Measurements from ENCODE around the gene ACTL10.

Gene ACTL10

DNA sequence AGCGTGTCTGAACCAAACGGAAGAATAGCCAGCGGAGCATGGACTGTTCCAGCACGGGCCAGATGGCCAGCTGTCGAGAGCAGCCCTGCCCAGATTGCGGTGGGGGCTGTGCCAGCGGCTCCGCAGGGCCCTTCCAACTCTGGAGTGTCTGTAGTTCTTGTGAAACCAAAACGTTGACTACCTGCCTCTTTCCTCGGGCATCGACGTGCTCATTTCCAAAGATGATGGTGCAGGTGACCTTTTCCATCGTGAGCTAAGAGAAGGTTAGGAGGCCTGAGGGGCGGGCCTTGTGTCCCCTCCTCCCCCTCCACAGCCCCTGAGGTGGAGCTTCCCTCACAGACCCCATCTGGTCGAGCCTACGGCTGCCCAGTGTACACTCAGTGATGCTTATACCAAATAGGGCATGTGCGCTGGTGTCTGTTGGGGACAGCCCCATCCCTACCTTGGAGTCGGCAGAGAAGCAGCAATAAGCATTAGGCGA lies 17.5 kb upstream of the ACTL10 start:
- no peak for DNase-seq (ENCODE audit: low read depth)

DNA sequence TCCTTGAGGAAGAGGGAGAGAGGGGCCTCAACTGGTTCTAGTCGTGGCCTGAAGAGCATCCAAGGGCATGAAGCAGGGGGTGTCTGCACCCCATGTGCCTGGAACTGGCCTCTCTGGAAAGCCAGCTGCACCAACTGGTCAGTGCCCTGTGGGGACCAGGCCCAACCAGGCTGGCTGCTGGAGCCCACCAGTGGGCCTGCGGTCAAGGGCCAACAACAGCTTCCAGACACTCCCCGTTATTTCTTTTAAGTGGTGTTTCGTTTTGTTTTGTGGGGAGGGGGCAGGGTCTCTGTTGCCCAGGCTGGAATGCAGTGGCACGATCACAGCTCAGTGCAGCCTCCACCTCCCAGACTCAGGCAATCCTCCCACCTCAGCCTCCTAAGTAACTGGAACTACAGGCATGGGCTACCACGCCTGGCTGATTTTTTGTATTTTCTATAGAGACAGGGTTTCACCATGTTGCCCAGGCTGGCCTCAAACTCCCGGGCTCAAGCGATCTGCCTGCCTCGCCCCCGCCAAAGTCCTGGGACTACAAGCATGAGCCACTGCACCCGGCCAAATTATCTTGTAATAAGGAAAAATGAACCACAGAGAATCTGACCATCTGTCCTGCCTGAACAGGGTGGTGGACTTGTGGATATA lies 16.5 kb upstream of the ACTL10 start:
- DNase-seq (ENCODE audit: low read depth) = no peak

DNA sequence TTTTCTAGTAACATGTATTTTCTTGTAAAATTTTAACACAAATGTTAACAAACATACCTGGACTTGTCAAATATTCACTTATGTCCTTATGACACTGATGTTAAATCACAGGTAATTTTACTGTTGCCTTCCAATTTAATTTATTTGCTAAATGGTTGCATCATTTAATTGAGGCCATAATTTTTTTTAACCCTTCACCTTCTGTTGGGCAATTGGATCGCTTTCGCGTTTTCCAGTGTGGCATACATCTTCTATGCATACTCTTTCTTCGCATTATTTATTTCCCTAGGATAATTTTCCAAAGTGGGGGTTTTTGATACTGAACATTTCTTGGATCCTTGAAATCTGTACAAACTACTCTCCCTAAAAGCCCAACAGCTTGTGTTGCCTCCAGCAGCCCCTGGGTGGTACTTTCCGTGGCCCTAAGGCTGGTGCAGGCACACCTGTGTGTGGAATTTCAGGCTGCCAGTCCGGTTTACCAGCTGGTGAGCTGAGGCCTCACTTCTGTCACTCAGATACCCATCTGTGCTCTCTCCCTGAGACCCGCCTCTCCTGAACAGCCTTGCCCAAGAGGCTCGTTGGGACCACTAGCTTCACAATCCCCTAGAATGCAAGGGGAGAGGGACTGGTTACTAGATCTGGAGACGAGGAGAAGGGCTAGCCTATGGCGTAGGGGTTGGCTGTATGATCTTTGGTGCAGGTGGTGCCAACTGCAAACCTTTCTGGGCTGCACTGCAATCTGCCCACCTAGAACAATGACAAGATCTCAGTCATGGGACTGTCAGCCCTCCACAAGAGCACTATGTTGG lies 15.8 kb upstream of the ACTL10 start:
- no peak for DNase-seq (ENCODE audit: low read depth)

DNA sequence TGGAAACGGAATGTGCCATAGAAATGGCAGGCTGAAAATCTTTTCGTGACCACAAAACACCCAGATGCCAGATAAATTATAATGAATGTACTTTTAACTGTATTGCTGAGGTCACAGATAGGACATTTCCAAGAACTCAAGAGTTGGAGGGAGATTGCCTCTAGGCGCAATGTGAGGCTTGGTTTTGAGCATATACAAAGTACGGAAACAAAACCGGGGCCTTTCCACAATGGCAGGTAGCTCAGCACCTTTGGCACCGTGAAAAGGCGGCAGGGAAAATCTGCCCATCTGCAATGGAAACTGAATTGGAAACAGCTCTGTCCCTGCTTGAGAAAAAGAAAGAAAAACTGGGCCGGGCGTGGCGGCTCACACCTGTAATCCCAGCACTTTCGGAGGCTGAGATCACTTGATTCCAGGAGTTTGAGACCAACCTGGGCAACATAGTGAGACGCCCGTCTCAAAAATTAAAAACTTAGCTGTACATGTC lies 15.1 kb upstream of the ACTL10 start:
- DNase-seq (ENCODE audit: low read depth) = no peak

DNA sequence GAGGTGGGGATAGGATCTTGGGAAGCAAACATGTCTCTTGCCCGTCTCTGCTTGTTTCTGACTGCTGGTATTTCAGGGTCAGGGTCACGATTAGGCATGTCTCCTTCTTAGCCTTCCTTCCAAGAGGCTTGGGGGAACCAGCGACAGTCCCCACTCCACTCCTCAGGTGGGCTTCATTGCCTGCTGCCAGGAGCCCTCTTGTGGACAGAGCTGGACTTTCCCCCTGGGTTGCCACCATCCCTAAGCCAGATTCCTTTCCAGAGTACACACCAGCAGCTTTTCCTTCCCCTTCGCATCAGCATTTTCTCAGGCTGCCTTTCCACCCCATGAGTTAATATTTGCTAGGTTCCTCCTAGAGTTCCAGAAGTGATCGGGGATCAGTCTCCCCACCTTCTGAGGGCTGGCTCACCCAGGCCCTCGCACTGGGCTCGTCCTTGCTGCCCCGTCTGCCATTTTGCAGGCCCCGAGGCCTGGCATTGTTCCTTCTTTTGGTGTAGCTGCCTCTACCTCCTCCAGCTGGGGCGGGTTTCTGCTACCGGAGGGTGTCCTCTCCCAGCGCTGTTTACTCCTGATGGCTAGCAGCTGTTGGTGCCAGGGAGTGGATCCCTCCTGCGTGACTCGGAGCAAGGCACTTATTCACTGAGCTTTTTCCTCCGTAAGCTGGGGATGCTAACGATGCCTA lies 13.4 kb upstream of the ACTL10 start:
- DNase-seq (ENCODE audit: low read depth) = no peak

DNA sequence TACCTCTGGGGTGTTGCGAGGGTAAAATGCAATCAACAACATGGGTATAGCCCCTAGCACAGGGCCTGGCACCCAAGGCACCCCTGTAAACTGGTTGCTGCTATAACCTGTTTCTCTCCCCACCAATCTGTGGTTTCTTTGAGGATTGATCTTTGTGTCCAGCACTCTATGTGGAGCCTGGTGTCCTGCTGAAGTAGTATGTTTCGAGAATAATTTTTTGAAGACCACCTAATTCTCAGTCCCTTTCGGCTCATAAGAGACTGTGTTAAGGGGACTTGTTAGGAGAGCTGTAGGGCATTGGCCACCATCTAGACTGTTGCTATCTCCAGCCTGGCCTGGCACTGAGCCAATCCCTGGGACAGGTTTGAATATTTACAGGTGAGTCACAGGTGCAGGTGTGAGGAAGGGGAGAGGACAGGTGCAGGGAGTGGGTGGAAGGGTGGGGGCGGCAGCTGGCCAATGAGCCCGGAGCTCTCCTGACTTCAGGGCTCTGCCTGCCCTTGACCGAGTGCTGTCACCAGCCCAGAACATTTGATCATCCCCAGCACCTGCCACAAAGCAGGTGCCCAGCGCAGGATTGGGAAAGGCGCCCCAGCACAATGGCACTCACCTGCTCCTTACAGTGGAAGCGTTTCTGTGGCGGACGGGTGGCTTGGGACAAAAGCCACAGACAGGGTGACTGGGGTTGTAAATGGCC lies 12.7 kb upstream of the ACTL10 start:
- no peak for DNase-seq (ENCODE audit: low read depth)

DNA sequence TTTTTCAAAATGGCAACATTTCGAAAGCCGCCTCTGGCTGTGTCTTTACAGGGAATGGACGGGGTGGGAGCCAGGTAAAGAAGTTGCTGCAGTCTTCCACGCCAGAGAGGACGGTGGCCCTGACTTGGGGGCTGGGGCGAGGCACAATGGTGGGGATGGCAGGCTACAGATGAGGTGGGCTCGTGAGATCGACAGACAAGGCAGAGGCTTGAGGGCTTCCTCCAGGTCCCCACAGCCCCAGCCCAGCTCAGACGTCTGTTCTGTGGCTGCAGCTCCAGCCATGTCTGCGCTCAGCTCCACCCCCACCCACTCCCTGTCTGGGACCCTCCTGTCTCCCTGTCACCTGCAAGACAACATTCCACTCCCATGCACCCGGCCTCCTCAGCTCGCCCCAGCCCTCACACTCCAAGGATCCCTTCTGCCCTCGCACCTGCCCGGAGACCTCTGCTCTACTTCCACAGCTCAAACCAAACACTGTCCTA lies 12.0 kb upstream of the ACTL10 start:
- DNase-seq (ENCODE audit: low read depth) = no peak

DNA sequence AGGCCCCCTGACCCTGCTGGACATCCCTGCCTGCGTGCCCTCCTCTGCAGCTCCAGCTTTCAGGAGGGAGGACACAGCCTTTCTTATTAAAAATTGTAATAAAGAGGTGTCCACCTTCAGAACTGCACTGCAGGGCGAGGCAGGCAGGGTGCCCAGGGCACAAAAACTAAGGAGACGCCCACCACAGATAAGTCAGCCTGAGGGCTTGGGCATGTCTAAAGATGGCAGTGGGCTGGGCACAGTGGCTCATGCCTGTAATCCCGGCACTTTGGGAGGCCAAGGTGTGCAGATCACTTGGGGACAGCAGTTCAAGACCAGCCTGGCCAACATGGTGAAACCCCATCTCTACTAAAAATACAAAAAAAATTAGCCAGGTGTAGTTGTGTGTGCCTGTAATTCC lies 11.6 kb upstream of the ACTL10 start:
- no peak for DNase-seq (ENCODE audit: low read depth)

DNA sequence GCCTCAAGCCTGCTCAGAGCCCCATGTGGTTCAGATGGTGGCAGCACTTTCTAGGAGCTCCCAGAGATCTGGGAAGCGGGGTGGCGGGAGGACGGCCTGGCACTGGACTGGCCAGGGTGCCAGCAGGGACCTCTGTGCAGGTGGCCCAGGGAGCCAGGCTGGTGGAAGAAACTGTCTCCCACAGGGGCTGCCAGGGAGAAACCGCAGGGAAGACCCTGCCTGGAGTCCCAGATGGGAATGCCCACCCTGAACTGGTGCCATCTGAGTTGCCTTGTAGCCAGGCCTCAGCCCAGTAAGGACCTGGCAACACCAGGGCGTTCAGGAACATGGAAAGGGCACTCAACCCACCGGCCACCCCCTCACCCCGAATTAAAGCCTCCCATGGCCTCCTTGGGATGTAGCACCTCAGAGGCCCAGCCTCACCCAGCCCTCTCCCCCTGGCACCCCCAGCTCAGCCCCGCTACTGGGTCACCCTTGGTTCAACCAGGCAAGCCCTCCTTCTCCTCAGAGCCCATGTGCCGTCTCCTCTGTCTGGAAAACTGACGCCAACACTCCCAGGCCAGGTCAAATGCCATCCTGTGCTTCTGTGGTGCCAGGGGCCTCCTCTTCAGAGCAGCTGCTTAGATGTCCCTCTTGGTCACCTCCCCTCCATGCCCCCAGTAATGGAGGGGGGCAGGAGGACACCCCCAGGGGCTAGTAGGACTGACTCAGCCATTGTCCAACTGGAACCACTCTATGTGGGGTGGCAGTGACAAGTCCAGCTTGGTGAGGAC lies 10.5 kb upstream of the ACTL10 start:
- no peak for DNase-seq (ENCODE audit: low read depth)

DNA sequence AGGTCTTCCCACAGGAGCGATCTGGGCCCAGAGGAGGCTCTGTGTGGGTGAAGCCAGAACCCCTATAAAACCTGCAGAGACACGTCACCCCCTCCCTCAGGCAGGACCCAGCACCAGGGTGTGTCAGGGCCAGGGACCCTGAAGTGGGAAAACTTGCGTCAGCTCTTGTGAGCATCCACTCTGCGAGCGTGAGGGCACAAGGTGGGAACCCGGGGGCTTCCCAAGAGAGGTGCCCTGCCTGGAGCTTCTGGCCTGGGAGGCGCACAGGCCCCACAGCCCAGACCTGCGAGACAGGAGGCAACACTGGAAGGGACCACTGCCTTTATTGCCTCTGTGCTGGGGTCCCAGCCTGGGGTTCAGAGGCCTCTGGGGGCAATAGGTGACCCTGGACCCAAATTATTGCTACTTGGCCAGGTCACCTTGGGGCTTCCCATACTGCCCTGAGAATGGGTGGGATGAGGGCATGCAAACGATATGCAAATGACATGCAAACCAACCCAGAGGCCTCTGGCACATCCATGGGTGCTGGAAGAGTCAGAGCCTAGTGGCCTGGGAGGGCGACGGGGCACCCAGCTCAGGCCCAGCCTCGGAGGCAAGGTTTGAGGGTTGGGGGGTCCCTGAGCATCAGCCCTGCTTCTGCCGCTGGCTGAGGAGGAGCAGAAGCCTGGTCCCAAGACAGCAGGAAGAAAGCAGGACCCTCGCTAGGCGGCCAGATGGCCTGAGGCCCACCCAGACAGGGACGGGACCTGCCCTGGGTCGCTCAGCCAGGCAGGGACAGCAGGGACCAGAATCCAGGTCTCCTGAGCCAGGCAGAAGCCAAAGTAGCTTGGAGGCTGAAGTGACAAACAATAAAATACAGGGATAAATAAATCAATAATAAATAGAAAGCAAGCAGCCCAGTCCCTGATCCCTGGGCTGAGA lies 9.7 kb upstream of the ACTL10 start:
- DNase-seq (ENCODE audit: low read depth) = no peak

DNA sequence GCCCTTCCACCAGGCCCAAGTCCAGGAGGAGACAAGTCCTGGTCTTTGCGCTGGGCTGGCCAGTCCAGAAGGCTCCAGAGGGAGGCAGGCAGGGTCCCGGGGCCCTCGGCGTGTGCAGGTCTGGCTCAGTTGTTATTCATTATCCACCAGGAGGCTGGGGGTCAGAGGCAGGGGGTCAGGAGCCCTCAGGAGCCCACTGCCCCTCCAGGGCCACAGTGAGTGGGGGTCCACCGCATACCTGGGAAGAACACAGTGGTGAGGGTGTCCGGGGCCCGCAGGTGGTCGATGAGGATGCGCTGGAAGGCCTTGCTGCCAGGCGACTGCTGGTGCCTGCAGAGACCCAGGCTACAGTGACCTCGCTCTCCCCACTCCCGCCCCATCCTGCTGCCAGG lies 9.0 kb upstream of the ACTL10 start:
- no peak for DNase-seq (ENCODE audit: low read depth)

DNA sequence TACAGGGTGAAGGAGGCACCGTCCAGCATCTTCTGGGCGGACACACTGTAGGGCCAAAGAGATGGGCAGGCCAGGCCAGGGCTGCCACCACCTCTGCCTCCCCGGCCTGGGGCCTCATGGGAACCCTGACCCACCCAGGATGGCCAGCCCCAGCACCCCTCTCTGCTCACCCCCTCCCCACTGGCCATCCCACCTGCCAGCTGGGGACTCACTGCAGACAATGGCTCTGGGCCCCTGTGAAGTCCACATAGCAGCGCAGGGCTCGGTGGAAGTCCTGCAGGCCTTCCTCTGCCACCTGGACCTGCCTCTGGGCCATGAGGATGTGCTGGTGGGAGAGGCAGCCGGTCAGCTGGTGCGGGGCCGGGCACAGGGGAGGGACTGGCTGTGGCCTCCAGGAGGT lies 8.2 kb upstream of the ACTL10 start:
- DNase-seq (ENCODE audit: low read depth) = no peak

DNA sequence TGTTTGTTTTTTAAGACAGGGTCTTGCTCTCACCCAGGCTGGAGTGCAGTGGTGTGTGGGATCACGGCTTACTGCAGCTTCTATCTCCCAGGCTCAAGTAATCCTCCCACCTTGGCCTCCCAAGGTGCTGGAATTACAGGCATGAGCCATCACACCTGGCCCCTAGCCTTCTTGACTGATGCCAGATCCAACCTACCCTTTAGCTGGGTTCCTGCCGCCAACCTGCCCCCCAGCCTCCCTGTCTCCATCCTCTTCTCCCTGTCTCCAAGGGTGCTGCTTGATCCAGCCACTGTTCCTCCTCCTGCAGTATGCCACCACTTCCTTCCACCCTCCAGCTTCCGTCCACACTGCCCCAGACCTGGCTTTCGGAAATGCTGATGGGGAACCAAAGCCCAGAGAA lies 7.8 kb upstream of the ACTL10 start:
- no peak for DNase-seq (ENCODE audit: low read depth)

DNA sequence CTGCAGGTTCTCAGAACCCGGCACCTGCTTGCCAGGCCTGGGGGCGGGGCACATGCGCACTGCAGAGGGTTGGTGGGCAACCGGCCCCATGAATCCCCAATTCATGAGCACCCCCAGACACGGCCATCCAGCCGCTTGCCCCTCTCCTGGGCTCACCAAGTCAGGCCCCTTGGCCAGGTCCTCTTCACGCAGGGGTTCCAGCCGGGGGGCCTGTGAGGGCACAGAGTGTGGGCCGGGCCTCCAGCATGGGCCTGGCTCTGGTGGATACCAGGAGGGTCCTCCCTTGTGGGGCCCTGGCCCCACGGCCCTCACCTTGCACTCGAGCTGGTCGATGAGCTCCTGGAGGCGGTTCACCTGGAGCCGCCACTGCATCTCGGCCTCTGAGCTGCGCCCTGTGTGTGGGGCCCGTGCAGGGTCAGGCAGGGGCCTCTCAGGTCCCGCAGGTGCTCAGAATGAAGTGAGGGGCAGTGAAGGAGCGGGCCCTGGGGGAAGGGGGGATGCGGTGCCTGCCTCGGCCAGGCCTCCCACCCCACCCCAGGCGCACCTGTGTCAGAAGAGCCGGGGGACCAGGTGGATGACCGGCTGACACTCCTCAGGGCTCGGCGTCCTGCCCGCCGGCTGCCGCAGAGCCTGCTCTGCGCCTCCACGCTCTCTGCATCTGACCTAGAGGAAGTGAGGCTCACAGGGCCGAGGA lies 7.3 kb upstream of the ACTL10 start:
- DNase-seq (ENCODE audit: low read depth) = no peak

DNA sequence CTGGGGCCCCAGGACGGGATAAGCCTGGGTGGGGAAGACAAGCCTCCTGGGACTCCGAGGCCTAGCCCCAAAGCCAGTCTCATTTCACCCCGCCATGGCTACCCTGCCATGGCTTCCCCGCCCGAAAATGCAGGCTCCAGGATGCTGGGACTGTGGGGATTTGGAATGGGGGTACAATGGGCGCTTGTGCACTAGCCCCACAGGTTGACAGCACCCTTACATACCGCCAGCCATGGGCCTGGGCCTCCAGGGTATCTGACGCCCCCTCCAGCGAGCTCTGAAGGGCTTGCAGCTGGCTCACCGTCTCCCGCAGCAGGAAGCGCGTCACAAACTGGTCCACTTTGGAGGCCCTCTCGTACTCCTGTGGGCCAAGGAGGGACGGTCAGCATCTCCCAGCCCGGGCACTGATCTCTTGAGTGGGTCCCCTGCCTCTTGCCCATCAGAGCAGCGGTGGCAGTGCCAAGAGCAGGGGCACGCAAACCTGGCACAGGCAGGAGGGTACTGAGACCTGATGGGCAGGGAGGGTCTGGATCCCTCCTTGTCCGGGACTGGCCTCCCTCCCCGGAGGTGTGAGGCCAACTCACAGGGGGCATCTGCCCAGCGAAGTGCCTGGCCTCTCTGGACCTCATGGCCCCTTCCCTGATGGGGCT lies 6.6 kb upstream of the ACTL10 start:
- DNase-seq (ENCODE audit: low read depth) = no peak

DNA sequence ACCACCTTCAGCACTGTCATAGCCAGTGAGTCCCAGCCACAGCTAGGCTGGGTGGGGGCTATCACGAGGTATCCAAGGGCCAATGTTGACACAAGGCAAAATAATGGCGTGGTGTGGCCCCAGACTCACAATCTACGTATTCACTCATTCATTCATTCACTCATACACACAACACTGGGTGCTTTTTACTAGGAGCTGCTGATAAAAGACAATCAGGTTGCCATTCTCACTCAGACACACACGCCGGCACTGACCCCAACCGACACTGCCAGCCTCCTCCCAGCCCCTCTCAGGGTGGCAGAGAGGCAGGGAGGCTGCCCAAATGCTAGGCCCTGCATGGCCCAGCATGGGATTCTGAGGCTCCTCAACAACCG lies 6.1 kb upstream of the ACTL10 start:
- DNase-seq (ENCODE audit: low read depth) = no peak

DNA sequence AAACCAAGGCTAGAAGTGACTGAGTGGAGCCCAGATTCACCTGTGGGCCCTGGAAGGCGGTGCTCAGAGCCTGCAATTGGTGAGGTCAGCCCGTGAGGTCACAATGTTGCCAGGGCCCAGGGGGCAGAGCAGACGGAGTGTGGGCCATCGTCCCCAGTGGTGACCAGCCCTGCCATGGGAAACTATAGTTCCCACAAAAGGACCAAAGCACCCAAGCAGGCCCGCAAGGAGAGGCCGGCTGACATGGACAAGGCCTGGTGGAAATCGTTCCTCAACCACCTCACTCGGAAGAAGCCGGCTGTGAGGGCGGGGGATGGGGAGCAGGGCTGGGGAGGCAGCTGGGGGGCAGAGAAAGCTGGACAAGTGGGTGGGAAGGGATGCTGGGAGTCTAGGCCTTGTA lies 4.6 kb upstream of the ACTL10 start, which contains the start of gene C20orf144:
C20orf144 (plus strand) TSS at position 156 of the 400 bp plus-strand sequence; CDS start at position 175, 19 bp downstream.
- DNase-seq (ENCODE audit: low read depth) = no peak

DNA sequence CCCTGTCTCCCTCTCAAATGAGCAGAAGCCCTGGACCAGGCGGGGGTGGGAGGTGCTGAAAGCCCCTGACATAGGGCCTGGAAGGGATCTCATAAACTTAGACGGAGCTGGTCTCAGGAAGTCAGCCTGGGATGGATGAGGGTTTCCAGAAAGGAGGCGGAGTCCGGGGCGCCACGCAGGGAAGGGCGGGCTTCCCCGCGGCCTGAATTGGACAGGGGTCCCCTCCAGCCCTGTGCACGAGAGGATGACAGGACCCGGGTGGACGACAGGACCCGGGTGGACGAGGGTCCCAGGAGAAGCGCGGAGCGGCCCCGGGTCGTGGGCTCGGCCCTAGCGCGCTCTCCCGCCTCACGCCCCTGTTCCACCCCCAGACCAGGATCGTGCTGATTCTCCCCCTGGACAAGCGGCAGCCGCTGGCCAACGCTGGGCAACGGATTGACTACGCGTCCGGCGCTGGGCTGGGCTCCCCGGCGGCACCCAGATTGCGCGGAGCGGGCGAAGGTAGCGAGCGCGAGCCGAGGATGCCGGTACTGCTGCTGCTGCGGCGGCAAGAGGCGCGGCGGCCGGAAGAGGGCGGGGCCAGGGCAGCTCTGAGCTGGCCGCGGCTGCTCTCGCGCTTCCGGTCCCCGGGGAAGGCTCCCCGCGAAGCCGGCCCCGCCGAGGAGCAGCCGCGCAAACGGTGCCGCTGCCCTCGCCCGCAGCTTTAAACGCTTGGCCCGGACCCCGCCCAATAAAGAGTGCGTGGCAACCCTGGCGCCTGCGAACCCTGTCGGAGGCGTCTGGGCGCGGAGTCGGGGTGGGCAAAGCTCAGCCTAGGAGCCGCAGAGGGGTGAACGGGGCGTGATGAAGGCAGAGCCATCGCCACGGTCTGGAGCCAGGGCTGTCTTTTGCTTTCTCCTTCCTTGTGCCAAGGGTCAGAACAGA lies 3.3 kb upstream of the ACTL10 start:
- DNase-seq (ENCODE audit: low read depth) = peak; percentile 76

Data from activated T-cell treated with anti-CD3 and anti-CD28 coated beads for 1 hour (primary cell).